GM12874 (cell line): ENCODE data around the gene DNAJB2.

Experiments
- CTCF ChIP-seq: IDR thresholded peaks from 2 replicates; pipeline ENCODE4 v1.5.1; 2011; ENCODE audit warnings: low read depth, mild to moderate bottlenecking, control low read depth, low read length, moderate library complexity; ENCODE audit not compliant: insufficient read depth

The DNAJB2 gene

GRCh38 chr2:219300022-219300421 lies 20.9 kb downstream of the DNAJB2 start:
- TF ChIP-seq CTCF, result no peak

GRCh38 chr2:219302412-219302968 lies 23.3 kb downstream of the DNAJB2 start:
- no peak for TF ChIP-seq CTCF

GRCh38 chr2:219304223-219304622 lies 25.1 kb downstream of the DNAJB2 start:
- TF ChIP-seq CTCF, result no peak

DNA sequence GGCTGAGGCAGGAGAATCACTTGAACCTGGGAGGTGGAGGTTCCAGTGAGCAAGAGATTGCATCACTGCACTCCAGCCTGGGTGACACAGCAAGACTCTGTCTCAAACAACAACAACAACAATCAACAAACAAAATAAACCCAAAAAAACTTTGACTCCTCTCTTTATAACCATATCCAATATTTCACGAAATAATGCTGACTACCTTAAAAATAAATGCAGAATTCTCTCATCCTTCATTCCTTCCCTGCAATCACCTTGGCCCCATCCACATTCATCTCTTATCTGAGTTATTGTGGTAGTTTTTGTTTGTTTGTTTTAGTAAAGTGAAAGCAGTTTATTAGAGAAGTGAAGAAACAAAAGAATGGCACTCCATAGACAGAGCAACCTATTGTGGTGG lies 26.9 kb downstream of the DNAJB2 start:
- TF ChIP-seq CTCF, result no peak

GRCh38 chr2:219308142-219309101 lies 29.3 kb downstream of the DNAJB2 start:
- TF ChIP-seq CTCF, result no peak

- no peak for TF ChIP-seq CTCF
Observed at GRCh38 chr2:219309278-219309677, 30.1 kb downstream of the DNAJB2 start, which contains the start of gene PTPRN. TSS of gene PTPRN (minus strand) at chr2:219309401. CDS start at chr2:219309332, 69 bp downstream.

- TF ChIP-seq CTCF, result no peak
Observed at GRCh38 chr2:219314804-219315468, 35.8 kb downstream of the DNAJB2 start.
